GM19328 (cell line): Measurements from ENCODE around the gene BICRAL.
"Not testable (repeated sequence)": the region's sequence is repeated elsewhere in the genome, so short reads cannot be mapped to it uniquely, and the experiment has no call there.

Source experiments
- ATAC-seq: cut with Tn5 transposase; IDR thresholded peaks from one replicate; pipeline ENCODE4 v1.9.1; 2021; ENCODE audit warnings: mild to moderate bottlenecking, moderate library complexity; ENCODE audit not compliant: unreplicated experiment

BICRAL gene

GRCh38 chr6:42894041-42894828 lies 112.4 kb downstream of the BICRAL start:
- not testable (repeated sequence) for ATAC-seq

DNA sequence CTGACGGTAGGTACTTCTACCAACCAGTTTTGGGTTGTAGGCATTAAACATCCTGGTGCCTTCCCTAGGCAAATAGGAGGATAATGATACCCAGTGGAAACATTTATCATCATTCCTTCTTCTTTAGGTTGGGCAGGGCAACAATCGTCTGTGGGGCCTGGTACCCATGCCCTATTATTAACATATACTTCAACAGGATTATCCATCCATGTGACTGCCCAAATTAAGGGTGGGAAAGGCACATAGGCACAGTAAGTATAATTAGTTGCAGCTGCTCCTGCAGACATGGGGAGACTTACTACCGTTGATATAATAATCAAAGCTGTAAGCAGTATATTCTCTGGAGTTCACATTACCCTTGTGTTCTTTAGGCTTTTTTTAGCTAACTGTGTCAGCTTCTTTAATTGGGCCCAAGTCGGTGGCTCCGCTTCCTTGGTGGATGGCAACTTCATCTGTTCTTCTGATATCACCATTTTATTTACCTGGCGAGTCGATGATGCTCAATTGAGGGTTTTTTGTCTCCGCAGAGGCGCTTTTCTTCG lies 114.4 kb downstream of the BICRAL start:
- ATAC-seq = no peak

DNA sequence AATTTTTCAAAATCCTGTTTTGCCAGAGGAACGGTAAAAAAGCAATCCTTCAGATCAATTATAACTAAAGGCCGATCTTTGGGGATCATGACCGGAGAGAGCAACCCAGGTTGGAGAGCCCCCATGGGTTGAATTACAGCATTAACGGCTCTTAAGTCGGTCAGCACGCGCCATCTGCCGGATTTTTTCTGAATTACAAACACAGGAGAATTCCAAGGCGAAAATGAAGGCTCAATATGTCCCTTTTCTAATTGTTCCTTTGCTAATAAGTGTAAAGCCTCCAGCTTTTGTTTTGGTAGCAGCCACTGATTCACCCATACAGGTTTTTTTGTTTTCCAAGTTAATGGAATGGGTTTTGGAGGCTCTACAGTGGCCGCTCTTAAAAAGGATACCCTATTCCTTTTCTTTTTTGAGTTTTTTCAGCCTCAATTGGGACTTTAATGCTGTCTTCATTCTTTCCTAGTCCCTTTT lies 117.1 kb downstream of the BICRAL start:
- no peak for ATAC-seq

DNA sequence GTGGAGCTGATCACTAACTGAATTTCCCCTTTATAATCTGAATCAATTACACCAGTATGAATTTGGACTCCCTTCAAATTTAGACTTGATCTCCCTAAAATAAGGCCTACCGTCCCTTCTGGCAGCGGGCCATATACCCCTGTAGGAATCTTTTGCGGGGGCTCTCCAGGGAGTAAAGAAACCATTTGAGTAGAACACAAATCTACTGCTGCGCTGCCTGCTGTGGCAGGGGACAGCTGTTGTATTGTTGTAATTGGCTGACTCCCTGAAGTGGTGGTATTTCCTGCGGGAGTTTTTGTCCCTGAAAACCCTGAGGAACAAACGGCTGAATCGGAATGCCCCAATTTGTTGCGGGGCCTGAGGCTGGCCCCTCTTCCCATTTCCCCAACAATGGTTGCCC lies 118.0 kb downstream of the BICRAL start:
- no peak for ATAC-seq

GRCh38 chr6:42901538-42901957 lies 119.7 kb downstream of the BICRAL start:
- ATAC-seq = no peak

DNA sequence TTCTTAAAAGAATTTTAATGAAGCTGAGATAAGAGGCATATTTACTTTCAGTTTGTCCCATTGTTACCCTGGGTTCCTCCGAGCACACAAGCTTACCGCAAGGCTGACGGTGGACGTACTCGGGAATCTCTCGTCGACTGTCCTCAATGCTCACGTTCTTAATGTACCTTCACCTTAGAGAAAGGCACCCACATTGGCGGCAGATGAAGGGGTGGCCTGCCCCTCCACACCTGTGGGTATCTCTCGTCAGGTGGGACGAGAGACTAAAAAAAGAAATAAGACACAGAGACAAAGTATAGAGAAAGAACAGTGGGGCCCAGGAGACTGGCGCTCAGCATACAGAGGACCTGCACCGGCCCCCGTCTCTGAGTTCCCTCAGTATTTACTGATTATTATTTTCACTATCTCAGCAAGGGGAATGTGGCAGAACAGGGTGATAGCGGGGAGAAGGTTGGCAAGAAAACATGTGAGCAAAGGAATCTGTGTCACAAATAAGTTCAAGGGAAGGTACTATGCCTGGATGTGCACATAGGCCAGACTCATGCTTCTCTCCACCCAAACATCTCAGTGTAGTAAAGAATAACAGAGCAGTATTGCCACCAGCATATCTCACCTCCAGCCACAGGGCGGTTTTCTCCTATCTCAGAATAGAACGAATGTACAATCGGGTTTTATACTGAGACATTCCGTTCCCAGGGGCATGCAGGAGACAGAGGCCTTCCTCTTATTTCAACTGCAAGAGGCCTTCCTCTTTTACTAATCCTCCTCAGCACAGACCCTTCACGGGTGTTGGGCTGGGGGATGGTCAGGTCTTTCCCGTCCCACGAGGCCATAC lies 120.8 kb downstream of the BICRAL start:
- not testable (repeated sequence) for ATAC-seq

DNA sequence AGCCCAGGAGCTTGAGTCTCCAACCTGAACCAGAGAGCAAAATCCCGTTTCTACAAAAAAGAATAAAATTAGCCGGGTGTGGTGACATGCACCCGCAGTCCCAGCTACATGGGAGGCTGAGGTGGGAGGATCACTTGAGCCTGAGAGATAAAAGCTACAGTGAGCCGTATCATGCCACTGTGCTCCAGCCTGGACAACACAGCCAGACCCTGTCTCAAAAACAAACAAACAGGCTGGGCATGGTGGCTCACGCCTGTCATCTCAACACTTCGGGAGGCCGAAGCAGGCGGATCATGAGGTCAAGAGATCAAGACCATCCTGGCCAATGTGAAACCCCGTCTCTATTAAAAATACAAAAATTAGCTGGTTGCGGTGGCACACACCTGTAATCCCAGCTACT lies 122.6 kb downstream of the BICRAL start:
- no peak for ATAC-seq

GRCh38 chr6:42907336-42907735 lies 125.5 kb downstream of the BICRAL start:
- no peak for ATAC-seq

DNA sequence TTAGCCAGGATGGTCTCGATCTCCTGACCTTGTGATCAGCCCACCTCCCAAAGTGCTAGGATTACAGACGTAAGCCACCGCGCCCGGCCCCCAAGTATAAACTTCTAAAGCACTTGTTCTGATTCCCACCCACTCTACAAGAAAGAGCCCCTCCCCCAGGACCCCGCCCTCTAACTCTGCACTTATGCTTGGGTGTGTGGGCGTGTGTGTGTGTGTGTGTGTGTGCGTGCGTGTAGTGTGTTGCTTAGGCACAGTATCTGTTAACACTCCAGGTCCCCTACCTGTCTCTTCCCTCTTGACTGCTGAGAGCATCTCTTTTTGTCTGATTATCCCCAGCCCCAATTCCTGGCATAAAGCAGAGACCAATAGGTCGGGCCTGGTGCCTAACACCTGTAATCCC lies 128.0 kb downstream of the BICRAL start:
- no peak for ATAC-seq

GRCh38 chr6:42911171-42912021 lies 129.5 kb downstream of the BICRAL start:
- ATAC-seq = no peak

DNA sequence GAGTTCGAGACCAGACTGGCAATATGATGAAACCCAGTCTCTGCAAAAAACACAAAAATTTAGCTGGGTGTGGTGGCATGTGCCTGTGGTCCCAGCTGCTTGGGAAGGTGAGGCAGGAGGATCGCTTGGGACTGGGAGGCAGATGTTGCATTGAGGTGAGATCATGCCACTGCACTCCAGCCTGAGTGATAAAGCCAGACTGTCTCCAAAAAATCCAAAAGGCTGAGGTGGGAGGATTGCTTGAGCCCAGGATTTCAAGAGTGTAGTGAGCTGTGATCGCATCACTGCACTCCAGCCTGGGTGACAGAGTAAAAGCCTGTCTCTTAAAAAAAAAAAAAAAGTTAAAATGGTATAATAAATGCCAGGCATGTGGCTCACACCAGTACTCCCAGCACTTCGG lies 132.7 kb downstream of the BICRAL start:
- no peak for ATAC-seq

DNA sequence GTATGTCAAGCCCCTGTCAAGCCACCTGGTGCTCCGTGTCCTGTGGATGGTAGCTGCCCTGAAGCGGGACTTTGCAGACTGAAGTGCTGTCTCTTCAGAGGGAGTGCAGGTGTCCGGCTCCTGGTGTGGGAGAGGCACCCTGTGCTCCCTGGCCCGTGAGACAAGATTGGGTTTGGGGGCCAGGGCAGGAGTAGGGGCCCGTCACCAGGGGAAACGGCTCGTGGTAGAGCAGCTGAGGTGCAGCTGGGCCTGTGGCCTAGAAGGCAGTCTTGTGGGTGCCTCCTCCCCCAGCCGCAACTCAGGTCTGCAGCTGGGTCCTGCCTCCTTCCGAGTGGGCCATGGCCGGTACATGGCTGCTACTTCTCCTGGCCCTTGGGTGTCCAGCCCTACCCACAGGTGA lies 133.9 kb downstream of the BICRAL start, which contains the start of gene PTCRA:
PTCRA (plus strand) TSS at position 322 of the 400 bp plus-strand sequence; CDS start at position 339, 17 bp downstream.
- no peak for ATAC-seq

- ATAC-seq = no peak
Measured at GRCh38 chr6:42916288-42916687, 134.4 kb downstream of the BICRAL start.
